HCT116 (cell line): ENCODE results near the gene SUGCT. TPM values are rescaled to one million over a fixed set of nuclear protein-coding genes. Genes with fewer than 3 reads are reported as not detected.

Experiments
- ATAC-seq: fragments of 200-7000 bp; cut with Tn5 transposase; 2 replicates; pipeline ENCODE4 v1.9.1; 2020; ENCODE audit warnings: mild to moderate bottlenecking, moderate library complexity
- BruUV-seq: library from RNA; stranded (reverse); fragments of 400-500 nt; replicated peaks from 2 replicates; lab custom pipeline; 2021; lab: Mats Ljungman, UMichigan
- CTCF ChIA-PET: fragments of 300-600 bp; sonication (Branson Sonifier 250); formaldehyde crosslinking; loops from one replicate; lab custom pipeline; 2021; ENCODE audit warnings: antibody characterized with exemption; lab: Charles Lee
- POLR2A ChIA-PET: fragments of 300-600, 350-600 bp; sonication (Branson Sonifier 250); formaldehyde crosslinking; loops from one replicate; lab custom pipeline; 2021; ENCODE audit warnings: antibody characterized with exemption; lab: Charles Lee
- RAD21 ChIA-PET, 2 experiments: fragments of 300-600 bp; sonication (Branson Sonifier 250); formaldehyde crosslinking; loops; one replicate each; lab custom pipeline; 2023; ENCODE audit warnings: low total read pairs in 2 of 2; ENCODE audit not compliant: uncharacterized antibody in 2 of 2, unreplicated experiment in 2 of 2, low non-redundant PET in 1 of 2; lab: Charles Lee
- DNase-seq: peaks from one replicate; pipeline ENCODE4 v3.0.0-alpha.2; 2010; ENCODE audit warnings: low read depth, low spot score
- H2AFZ ChIP-seq: fragments of 200-600 bp; shearing (Covaris generic), sonication (generic); 2 replicates; pipeline ENCODE4 v1.6.1; 2017; ENCODE audit warnings: low read depth, mixed run types, mixed read lengths, antibody characterized with exemption, low read length; ENCODE audit not compliant: poor library complexity, severe bottlenecking
- H3K27ac ChIP-seq: 2 replicates; pipeline ENCODE4 v1.5.1; 2012; ENCODE audit warnings: low read depth, low read length
- H3K27me3 ChIP-seq: fragments of 200-600 bp; sonication (generic); 2 replicates; pipeline ENCODE4 v1.6.1; 2016; ENCODE audit warnings: mixed run types, low read length, mixed read lengths; ENCODE audit not compliant: insufficient read depth
- H3K36me3 ChIP-seq, 2 experiments: fragments of 200-500 bp in 1 of 2; fragments of 200-600 bp in 1 of 2; sonication (Bioruptor generic) in 1 of 2; sonication (generic) in 1 of 2; 2 replicates each; pipeline versions ENCODE4 v1.5.1 to v1.6.1; 2014 to 2016; ENCODE audit warnings: low read length in 2 of 2, inconsistent platforms in 1 of 2, mixed read lengths in 1 of 2, mixed run types in 1 of 2; ENCODE audit not compliant: insufficient read depth in 2 of 2, control insufficient read depth in 1 of 2
- H3K4me1 ChIP-seq, 2 experiments: fragments of 200-600 bp in 1 of 2; sonication (generic) in 1 of 2; 2 replicates each; pipeline versions ENCODE4 v1.5.1 to v1.6.1; 2012 to 2017; ENCODE audit warnings: low read length in 2 of 2, inconsistent platforms in 1 of 2, mild to moderate bottlenecking in 1 of 2, mixed read lengths in 1 of 2, mixed run types in 1 of 2, moderate library complexity in 1 of 2; ENCODE audit not compliant: insufficient read depth in 2 of 2, control insufficient read depth in 1 of 2
- H3K4me2 ChIP-seq: fragments of 200-600 bp; sonication (generic); 2 replicates; pipeline ENCODE4 v1.6.1; 2017; ENCODE audit warnings: mixed run types, low read length, mixed read lengths
- H3K4me3 ChIP-seq, 2 experiments: fragments of 200-600 bp in 1 of 2; sonication (generic) in 1 of 2; replicated peaks in 1 of 2; 2 replicates each; pipeline ENCODE4 v1.5.1; 2011 to 2016; ENCODE audit warnings: low read length in 2 of 2, control low read depth in 1 of 2, low read depth in 1 of 2, mild to moderate bottlenecking in 1 of 2, mixed read lengths in 1 of 2, mixed run types in 1 of 2
- H3K79me2 ChIP-seq: fragments of 200-600 bp; sonication (generic); 2 replicates; pipeline ENCODE4 v1.6.1; 2017; ENCODE audit warnings: mild to moderate bottlenecking, mixed run types, low read length, moderate library complexity, mixed read lengths; ENCODE audit not compliant: insufficient read depth
- H3K9ac ChIP-seq: fragments of 200-600 bp; sonication (generic); 2 replicates; pipeline ENCODE4 v1.6.1; 2016; ENCODE audit warnings: low read length, mixed read lengths
- H3K9me2 ChIP-seq: fragments of 200-600 bp; sonication (generic), shearing (Covaris generic); 2 replicates; pipeline ENCODE4 v1.6.1; 2017; ENCODE audit warnings: mixed run types, mild to moderate bottlenecking, moderate library complexity; ENCODE audit not compliant: insufficient read depth
- H3K9me3 ChIP-seq, 2 experiments: fragments of 200-500 bp in 1 of 2; fragments of 200-600 bp in 1 of 2; sonication (Bioruptor generic) in 1 of 2; sonication (generic) in 1 of 2; 2 replicates each; pipeline ENCODE4 v1.6.1; 2014 to 2017; ENCODE audit warnings: low read length in 2 of 2, mixed read lengths in 2 of 2, inconsistent platforms in 1 of 2, low read depth in 1 of 2, mild to moderate bottlenecking in 1 of 2, mixed run types in 1 of 2, moderate library complexity in 1 of 2; ENCODE audit not compliant: control insufficient read depth in 1 of 2, insufficient read depth in 1 of 2
- H4K20me1 ChIP-seq: fragments of 200-600 bp; sonication (generic), shearing (Covaris generic); 2 replicates; pipeline ENCODE4 v1.6.1; 2017; ENCODE audit warnings: mixed run types, mild to moderate bottlenecking, moderate library complexity; ENCODE audit not compliant: insufficient read depth
- ATF3 ChIP-seq: IDR thresholded peaks from 2 replicates; pipeline ENCODE4 v1.6.1; 2012
- CBX3 ChIP-seq: IDR thresholded peaks from 2 replicates; pipeline ENCODE4 v1.6.1; 2012; ENCODE audit warnings: low read depth
- CEBPB ChIP-seq: IDR thresholded peaks from 2 replicates; pipeline ENCODE4 v1.6.1; 2012; ENCODE audit warnings: low read depth
- EGR1 ChIP-seq: IDR thresholded peaks from 2 replicates; pipeline ENCODE4 v1.6.1; 2012; ENCODE audit warnings: low read depth
- ELF1 ChIP-seq: IDR thresholded peaks from 2 replicates; pipeline ENCODE4 v1.6.1; 2012; ENCODE audit warnings: low read depth, borderline replicate concordance
- EZH2 ChIP-seq: fragments of 200-600 bp; sonication (generic); IDR thresholded peaks from 2 replicates; pipeline ENCODE4 v1.6.1; 2017; ENCODE audit warnings: antibody characterized with exemption, mixed run types
- EZH2phosphoT487 ChIP-seq: fragments of 200-600 bp; IDR thresholded peaks from 2 replicates; pipeline ENCODE4 v1.6.1; 2018; ENCODE audit warnings: antibody characterized with exemption, borderline replicate concordance
- FOSL1 ChIP-seq: IDR thresholded peaks from 2 replicates; pipeline ENCODE4 v1.6.1; 2012; ENCODE audit warnings: low read depth
- POLR2A ChIP-seq: IDR thresholded peaks from 2 replicates; pipeline ENCODE4 v1.7.0; 2011; ENCODE audit warnings: borderline replicate concordance; ENCODE audit not compliant: insufficient read depth, insufficient read length; ENCODE audit errors: extremely low read depth
- POLR2AphosphoS5 ChIP-seq: IDR thresholded peaks from 2 replicates; pipeline ENCODE4 v1.6.1; 2011; ENCODE audit warnings: mild to moderate bottlenecking, low read depth, low read length, moderate library complexity
- RAD21 ChIP-seq: IDR thresholded peaks from 2 replicates; pipeline ENCODE4 v1.6.1; 2012; ENCODE audit warnings: low read depth, mild to moderate bottlenecking
- REST ChIP-seq: IDR thresholded peaks from 2 replicates; pipeline ENCODE4 v1.6.1; 2012; ENCODE audit warnings: low read depth
- SIN3A ChIP-seq: IDR thresholded peaks from 2 replicates; pipeline ENCODE4 v1.6.1; 2012; ENCODE audit warnings: low read depth
- SP1 ChIP-seq: IDR thresholded peaks from 2 replicates; pipeline ENCODE4 v1.6.1; 2012; ENCODE audit warnings: low read depth
- SRF ChIP-seq: IDR thresholded peaks from 2 replicates; pipeline ENCODE4 v1.6.1; 2012; ENCODE audit warnings: low read depth
- TCF7L2 ChIP-seq: IDR thresholded peaks from 2 replicates; pipeline ENCODE4 v1.7.0; 2011; ENCODE audit warnings: borderline replicate concordance, inconsistent platforms; ENCODE audit not compliant: insufficient read depth, insufficient read length; ENCODE audit errors: extremely low read depth
- ZBTB33 ChIP-seq: IDR thresholded peaks from 2 replicates; pipeline ENCODE4 v1.6.1; 2011; ENCODE audit warnings: mild to moderate bottlenecking, low read length, moderate library complexity; ENCODE audit not compliant: insufficient replicate concordance; ENCODE audit errors: extremely low read depth
- ZFX ChIP-seq: fragments of 450-650 bp; IDR thresholded peaks from 2 replicates; pipeline ENCODE4 v1.6.1; 2017
- intact Hi-C: fragments of 100-400 bp; cut with micrococcal nuclease; formaldehyde crosslinking; loops from 2 replicates; pipeline ENCODE4 v1.10.0; 2022
- total RNA-seq: library from RNA; stranded (reverse); gene quantifications from one replicate; pipeline ENCODE4 v1.2.1, GENCODE V29; 2021; ENCODE audit not compliant: unreplicated experiment

The SUGCT gene
- total RNA-seq, 1 experiment from 2014 or later: 4.4 TPM

GRCh38 chr7:40276061-40276460 lies 141.3 kb downstream of the SUGCT start:
- H3K9me2 ChIP-seq: no peaks in the 10 kb centered on the region
- H3K4me2 ChIP-seq: no peak overlapping the region
- BruUV-seq: no TSS peak
- no peak for DNase-seq
- H2AFZ ChIP-seq: no peak overlapping the region
- TF ChIP-seq POLR2A (no peak), SIN3A (no peak), ATF3 (no peak), ELF1 (no peak), CEBPB (no peak), EZH2 (no peak), SRF (no peak), RAD21 (no peak), CBX3 (no peak), SP1 (no peak), REST (no peak), ZBTB33 (no peak), POLR2AphosphoS5 (no peak), EGR1 (no peak), TCF7L2 (no peak), FOSL1 (no peak), ZFX (no peak), EZH2phosphoT487 (no peak)
- intact Hi-C loops: no loop called here
- no peaks in the 10 kb centered on the region for H3K9me3 ChIP-seq
- no peaks in the 10 kb centered on the region for H3K79me2 ChIP-seq
- no peaks in the 10 kb centered on the region for H3K27me3 ChIP-seq
- H3K27ac ChIP-seq: no peak overlapping the region
- RAD21 ChIA-PET: no interaction called here
- H3K4me1 ChIP-seq: no peaks in the 10 kb centered on the region
- ATAC-seq: no peak
- H3K4me3 ChIP-seq: no peak overlapping the region
- no peaks in the 10 kb centered on the region for H4K20me1 ChIP-seq
- POLR2A ChIA-PET: no interaction called here
- H3K36me3 ChIP-seq: no peaks in the 10 kb centered on the region
- H3K9ac ChIP-seq: no peak overlapping the region
- CTCF ChIA-PET: no interaction called here
